ENCODE results near the gene GSTM5.

DNA sequence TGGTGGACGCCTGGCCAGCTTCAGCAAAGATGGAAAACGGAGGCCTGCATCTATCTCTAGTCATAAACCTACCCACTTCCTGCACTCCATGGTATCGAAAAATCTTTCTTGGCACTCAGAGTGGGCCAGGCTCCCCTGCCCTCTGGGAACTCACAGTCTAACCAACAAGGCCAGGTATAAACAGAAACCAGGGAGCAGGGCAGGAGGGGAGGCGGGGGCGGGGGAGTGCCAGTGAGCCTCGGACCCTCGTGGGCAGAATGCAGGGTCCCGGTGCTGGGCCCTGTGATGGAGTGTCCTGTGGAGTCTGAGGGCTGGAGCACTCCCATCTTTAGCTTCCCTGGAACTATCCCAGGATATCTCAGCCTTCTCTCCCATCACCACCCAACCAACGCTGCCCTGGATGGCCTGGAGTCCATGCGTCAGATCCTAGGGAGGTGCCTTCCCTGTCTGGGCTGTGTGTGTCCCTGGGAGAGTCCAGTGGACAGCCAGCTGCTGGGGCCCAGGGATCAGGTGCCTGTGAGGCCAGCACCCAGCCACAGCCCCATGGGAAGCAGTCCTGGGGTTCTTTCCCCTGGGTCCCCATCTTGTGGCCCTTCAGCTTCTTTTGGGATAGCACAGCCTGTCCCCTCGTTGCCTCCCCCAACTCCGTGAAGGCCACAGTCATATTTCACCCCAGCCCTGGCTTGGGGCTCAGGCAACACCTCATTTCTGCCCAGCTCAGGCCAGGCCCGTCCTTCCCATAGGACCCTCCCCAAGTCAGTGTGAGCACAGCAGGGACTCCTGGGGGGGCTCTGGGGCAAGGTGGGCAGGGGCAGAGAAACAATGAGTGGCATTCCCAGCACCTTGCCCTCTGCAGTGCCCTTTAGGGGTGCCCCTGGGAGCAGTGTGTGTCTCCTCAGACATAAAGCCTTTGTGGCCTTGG lies 52.8 kb downstream of the GSTM5 start:
- TF ChIP-seq, protein P1, sequence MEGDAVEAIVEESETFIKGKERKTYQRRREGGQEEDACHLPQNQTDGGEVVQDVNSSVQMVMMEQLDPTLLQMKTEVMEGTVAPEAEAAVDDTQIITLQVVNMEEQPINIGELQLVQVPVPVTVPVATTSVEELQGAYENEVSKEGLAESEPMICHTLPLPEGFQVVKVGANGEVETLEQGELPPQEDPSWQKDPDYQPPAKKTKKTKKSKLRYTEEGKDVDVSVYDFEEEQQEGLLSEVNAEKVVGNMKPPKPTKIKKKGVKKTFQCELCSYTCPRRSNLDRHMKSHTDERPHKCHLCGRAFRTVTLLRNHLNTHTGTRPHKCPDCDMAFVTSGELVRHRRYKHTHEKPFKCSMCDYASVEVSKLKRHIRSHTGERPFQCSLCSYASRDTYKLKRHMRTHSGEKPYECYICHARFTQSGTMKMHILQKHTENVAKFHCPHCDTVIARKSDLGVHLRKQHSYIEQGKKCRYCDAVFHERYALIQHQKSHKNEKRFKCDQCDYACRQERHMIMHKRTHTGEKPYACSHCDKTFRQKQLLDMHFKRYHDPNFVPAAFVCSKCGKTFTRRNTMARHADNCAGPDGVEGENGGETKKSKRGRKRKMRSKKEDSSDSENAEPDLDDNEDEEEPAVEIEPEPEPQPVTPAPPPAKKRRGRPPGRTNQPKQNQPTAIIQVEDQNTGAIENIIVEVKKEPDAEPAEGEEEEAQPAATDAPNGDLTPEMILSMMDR (IDR thresholded peaks at IDR 0.05; ENCODE audit: insufficient read depth, low read depth, low read length) = no peak
- TF ChIP-seq EZH2 (IDR thresholded peaks at IDR 0.05; ENCODE audit: insufficient read depth, low read length) = no peak
